ENCODE measurements around the gene RAB37.
A peak's percentile ranks its signal among the peaks of the same experiment; 100 is the strongest.

The RAB37 gene

GRCh38 chr17:74761419-74761818 lies 24.4 kb downstream of the RAB37 start:
- no peak for DNase-seq (ENCODE audit: low read depth)

GRCh38 chr17:74761931-74762330 lies 24.9 kb downstream of the RAB37 start:
- DNase-seq (ENCODE audit: low read depth), result no peak

- no peak for DNase-seq (ENCODE audit: low read depth)
Measured at GRCh38 chr17:74763565-74764387, 26.7 kb downstream of the RAB37 start.

GRCh38 chr17:74764751-74765286 lies 27.8 kb downstream of the RAB37 start:
- DNase-seq (ENCODE audit: low read depth), result no peak

GRCh38 chr17:74766413-74766812 lies 29.4 kb downstream of the RAB37 start:
- no peak for DNase-seq (ENCODE audit: low read depth)

GRCh38 chr17:74767111-74767516 lies 30.1 kb downstream of the RAB37 start:
- DNase-seq (ENCODE audit: low read depth), result no peak

- DNase-seq (ENCODE audit: low read depth), result peak; percentile 77
Measured at GRCh38 chr17:74768069-74768762, 31.2 kb downstream of the RAB37 start.

- DNase-seq (ENCODE audit: low read depth), result no peak
Measured at GRCh38 chr17:74768763-74769114, 31.7 kb downstream of the RAB37 start.

- DNase-seq (ENCODE audit: low read depth), result no peak
Measured at GRCh38 chr17:74769266-74769855, 32.3 kb downstream of the RAB37 start.

- no peak for DNase-seq (ENCODE audit: low read depth)
Measured at GRCh38 chr17:74769856-74770497, 32.9 kb downstream of the RAB37 start.

GRCh38 chr17:74770498-74771318 lies 33.7 kb downstream of the RAB37 start:
- no peak for DNase-seq (ENCODE audit: low read depth)

GRCh38 chr17:74771319-74771914 lies 34.4 kb downstream of the RAB37 start:
- DNase-seq (ENCODE audit: low read depth), result no peak

GRCh38 chr17:74772053-74772452 lies 35.0 kb downstream of the RAB37 start:
- no peak for DNase-seq (ENCODE audit: low read depth)

- no peak for DNase-seq (ENCODE audit: low read depth)
Measured at GRCh38 chr17:74773414-74773813, 36.4 kb downstream of the RAB37 start.

- DNase-seq (ENCODE audit: low read depth), result no peak
Measured at GRCh38 chr17:74773871-74774286, 36.8 kb downstream of the RAB37 start.

GRCh38 chr17:74775409-74776043 lies 38.5 kb downstream of the RAB37 start:
- no peak for DNase-seq (ENCODE audit: low read depth)

GRCh38 chr17:74776044-74776962 lies 39.2 kb downstream of the RAB37 start, which contains the start of gene NAT9:
TSS of gene NAT9 (minus strand) at chr17:74776345. CDS start at chr17:74775698, 647 bp downstream.
- peak; percentile 90 for DNase-seq (ENCODE audit: low read depth)

GRCh38 chr17:74776990-74777389 lies 39.9 kb downstream of the RAB37 start:
- no peak for DNase-seq (ENCODE audit: low read depth)

- no peak for DNase-seq (ENCODE audit: low read depth)
Measured at GRCh38 chr17:74777901-74778515, 41.0 kb downstream of the RAB37 start.
